IPS-20b (cell line): ENCODE data around the gene SSX2.
"Not testable (repeated sequence)": the region's sequence is repeated elsewhere in the genome, so short reads cannot be mapped to it uniquely, and the experiment has no call there.

Experiments used
- H3K27ac ChIP-seq: one replicate; pipeline ENCODE4 v1.5.1; 2013; ENCODE audit warnings: low read length
- H3K27me3 ChIP-seq: 2 replicates; pipeline ENCODE4 v1.6.1; 2013; ENCODE audit warnings: mild to moderate bottlenecking, low read length, inconsistent platforms; ENCODE audit not compliant: insufficient read depth
- H3K36me3 ChIP-seq: 2 replicates; pipeline ENCODE4 v1.6.1; 2013; ENCODE audit warnings: low read depth, mild to moderate bottlenecking, inconsistent platforms, low read length, moderate library complexity; ENCODE audit not compliant: insufficient read depth
- H3K4me1 ChIP-seq: 2 replicates; pipeline ENCODE4 v1.6.1; 2013; ENCODE audit warnings: mild to moderate bottlenecking, control low read depth, inconsistent platforms, low read length, moderate library complexity; ENCODE audit not compliant: insufficient read depth
- H3K4me3 ChIP-seq: 2 replicates; pipeline ENCODE4 v1.5.1; 2013; ENCODE audit warnings: mild to moderate bottlenecking, low read length, inconsistent platforms
- H3K9ac ChIP-seq: 2 replicates; pipeline ENCODE4 v1.6.1; 2013; ENCODE audit warnings: low read depth, mild to moderate bottlenecking, inconsistent platforms, low read length, moderate library complexity
- H3K9me3 ChIP-seq: 2 replicates; pipeline ENCODE4 v1.6.1; 2013; ENCODE audit warnings: mild to moderate bottlenecking, low read depth, low read length, inconsistent platforms; ENCODE audit not compliant: insufficient read depth

Gene SSX2, protein sequence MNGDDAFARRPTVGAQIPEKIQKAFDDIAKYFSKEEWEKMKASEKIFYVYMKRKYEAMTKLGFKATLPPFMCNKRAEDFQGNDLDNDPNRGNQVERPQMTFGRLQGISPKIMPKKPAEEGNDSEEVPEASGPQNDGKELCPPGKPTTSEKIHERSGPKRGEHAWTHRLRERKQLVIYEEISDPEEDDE

DNA sequence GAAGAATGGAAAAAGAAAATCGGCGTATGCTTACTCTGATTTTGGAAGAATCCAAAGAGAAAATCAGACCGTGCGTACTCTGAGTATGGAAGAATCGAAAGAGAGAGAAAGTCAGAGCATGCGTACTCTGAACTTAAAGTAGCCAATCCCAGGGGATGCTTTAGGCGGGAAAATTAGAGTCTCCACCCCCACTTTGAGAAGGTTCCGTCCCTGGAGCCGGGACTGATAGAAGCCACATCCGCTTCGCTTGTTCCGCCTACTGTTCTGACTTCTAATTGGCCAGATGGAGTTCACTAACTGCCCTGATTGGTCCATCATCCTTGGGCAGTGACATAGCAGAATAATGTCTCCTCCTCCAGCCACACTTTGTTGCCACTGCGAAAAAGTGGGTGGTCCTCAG is at the start of gene SSX2:
Gene SSX2 (minus strand): TSS at position 101 of the 400 bp plus-strand sequence. CDS start 1,429 bp downstream, outside the sequence.
- H3K4me1 ChIP-seq, H3K9me3 ChIP-seq, H3K4me3 ChIP-seq, H3K9ac ChIP-seq, H3K27me3 ChIP-seq, H3K27ac ChIP-seq, H3K36me3 ChIP-seq: not testable (repeated sequence)

DNA sequence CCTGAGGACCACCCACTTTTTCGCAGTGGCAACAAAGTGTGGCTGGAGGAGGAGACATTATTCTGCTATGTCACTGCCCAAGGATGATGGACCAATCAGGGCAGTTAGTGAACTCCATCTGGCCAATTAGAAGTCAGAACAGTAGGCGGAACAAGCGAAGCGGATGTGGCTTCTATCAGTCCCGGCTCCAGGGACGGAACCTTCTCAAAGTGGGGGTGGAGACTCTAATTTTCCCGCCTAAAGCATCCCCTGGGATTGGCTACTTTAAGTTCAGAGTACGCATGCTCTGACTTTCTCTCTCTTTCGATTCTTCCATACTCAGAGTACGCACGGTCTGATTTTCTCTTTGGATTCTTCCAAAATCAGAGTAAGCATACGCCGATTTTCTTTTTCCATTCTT is 44.0 kb upstream of the SSX2 start, which contains the start of gene SSX2B:
Gene SSX2B (plus strand): TSS at position 301 of the 400 bp plus-strand sequence. CDS start 1,429 bp downstream, outside the sequence.
- H3K9ac ChIP-seq, H3K4me1 ChIP-seq, H3K27ac ChIP-seq, H3K4me3 ChIP-seq, H3K36me3 ChIP-seq, H3K27me3 ChIP-seq, H3K9me3 ChIP-seq: not testable (repeated sequence)

DNA sequence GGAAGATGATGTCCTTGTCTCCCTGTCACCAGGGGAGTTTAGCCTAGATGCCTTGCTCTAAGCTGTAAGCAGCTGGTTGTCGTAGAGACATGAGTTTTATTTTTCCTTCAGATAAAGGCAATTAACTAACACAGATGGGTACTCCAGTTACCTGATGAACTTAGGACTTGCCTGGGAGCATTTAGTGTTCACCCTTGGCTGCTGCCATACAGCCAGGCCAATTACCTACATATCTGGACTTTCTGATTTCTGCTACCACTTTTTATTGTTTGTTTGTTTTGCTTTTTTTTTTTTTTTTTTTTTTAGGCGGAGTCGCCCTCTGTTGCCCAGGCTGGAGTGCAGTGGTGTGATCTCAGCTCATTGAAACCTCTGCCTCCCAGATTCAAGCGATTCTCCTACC is 14.9 kb downstream of the SSX2 start:
- H3K36me3 ChIP-seq, H3K9me3 ChIP-seq, H3K27me3 ChIP-seq, H3K4me3 ChIP-seq, H3K9ac ChIP-seq, H3K4me1 ChIP-seq, H3K27ac ChIP-seq: not testable (repeated sequence)

DNA sequence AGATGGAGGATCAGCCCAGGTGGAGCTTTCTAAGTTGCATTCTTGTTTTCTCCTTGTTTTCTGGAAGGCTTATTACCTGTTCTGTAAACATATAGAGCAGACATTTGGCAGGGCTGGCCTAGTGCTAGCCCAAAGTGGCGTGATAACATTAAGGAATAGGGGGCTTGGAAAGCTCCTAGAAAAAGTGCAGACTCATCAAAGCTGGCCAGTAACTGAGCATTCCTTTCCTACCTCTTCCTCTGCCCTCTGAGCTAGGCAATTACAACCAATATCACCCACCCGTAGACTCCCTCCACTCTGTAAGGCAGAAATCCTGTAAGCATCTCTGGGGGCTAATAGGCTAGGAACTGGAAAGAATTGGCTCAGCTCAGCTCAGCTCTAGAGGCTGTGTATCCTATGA is 44.8 kb downstream of the SSX2 start:
- not testable (repeated sequence) for H3K4me3 ChIP-seq, H3K36me3 ChIP-seq, H3K27me3 ChIP-seq, H3K9ac ChIP-seq, H3K4me1 ChIP-seq, H3K9me3 ChIP-seq, H3K27ac ChIP-seq

DNA sequence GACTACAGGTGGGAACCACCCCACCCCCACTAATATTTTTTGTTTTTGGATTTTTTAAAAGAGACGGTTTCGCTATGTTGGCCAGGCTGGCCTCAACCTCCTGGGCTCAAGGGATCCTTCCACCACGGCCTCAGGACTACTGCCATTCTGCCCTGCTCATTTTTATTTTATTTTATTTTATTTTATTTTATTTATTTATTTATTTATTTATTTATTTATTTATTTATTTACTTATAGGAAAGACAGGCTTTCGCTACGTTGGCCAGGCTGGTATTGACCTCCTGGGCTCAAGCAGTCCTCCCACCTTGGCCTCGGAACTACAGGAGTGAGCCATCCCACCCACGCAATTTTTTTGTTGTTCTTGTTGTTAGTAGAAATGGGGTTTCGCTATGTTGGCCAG is 51.5 kb downstream of the SSX2 start:
- H3K9me3 ChIP-seq, H3K9ac ChIP-seq, H3K4me1 ChIP-seq, H3K27me3 ChIP-seq, H3K36me3 ChIP-seq, H3K27ac ChIP-seq, H3K4me3 ChIP-seq: not testable (repeated sequence)

DNA sequence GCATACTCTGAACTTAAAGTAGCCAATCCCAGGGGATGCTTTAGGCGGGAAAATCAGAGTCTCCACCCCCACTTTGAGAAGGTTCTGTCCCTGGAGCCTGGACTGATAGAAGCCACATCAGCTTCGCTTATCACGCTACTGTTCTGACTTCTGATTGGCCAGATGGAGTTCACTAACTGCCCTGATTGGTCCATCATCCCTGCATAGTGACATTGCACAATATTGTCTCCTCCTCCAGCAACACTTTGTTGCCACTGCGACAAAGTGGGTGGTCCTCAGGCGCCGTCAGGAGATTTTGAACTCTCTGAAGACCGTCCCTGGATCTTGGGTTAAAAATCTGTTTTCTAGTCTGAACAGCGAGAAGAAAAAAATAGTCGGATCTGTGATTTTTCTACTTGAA is 52.2 kb downstream of the SSX2 start, which contains the start of gene SSX7:
Gene SSX7 (minus strand): TSS at position 101 of the 400 bp plus-strand sequence. CDS start 1,428 bp downstream, outside the sequence.
- H3K4me3 ChIP-seq, H3K9me3 ChIP-seq, H3K36me3 ChIP-seq, H3K9ac ChIP-seq, H3K4me1 ChIP-seq, H3K27ac ChIP-seq, H3K27me3 ChIP-seq: not testable (repeated sequence)

DNA sequence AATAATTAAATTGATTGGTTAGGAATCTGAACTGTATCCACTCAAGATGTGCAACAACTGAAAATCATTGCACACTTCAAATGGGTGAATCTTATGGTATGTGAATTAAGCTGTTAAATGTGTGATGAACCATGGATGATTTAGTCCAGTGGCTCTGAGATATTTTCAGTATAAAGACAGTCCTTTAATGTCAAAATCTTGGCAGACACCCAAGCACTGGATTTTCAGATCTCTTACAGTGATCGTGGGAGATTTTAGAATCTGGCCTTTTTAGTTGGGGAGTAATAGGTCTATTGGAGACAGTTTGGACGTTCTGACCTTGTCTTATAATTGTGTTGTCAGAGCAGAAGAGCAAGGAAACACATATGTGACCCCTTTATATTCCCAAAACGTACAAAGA is 56.3 kb downstream of the SSX2 start:
- not testable (repeated sequence) for H3K4me1 ChIP-seq, H3K36me3 ChIP-seq, H3K9me3 ChIP-seq, H3K27ac ChIP-seq, H3K9ac ChIP-seq, H3K27me3 ChIP-seq, H3K4me3 ChIP-seq

DNA sequence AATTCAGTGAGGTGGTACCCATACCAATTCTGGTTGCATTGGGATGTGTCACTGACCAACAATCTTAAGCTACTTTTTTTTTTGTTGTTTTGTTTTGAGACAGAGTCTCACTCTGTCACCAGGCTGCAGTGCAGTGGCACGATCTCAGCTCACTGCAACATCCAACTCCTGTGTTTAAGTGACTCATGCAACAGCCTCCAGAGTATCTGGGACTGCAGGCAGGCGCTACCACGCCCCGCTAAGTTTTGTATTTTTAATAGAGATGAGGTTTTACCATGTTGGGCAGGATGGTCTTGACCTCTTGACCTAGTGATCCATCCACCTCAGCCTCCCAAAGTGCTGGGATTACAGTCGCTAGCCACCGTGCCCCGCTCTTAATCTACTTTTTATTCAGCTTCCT is 58.0 kb downstream of the SSX2 start:
- H3K36me3 ChIP-seq, H3K27me3 ChIP-seq, H3K27ac ChIP-seq, H3K4me1 ChIP-seq, H3K9ac ChIP-seq, H3K9me3 ChIP-seq, H3K4me3 ChIP-seq: not testable (repeated sequence)
